Chondrocyte (in vitro differentiated cells): ENCODE measurements around the gene PRR14. TPM values are rescaled to one million over a fixed set of nuclear protein-coding genes. Genes with fewer than 3 reads are reported as not detected.

Experiments
- DNase-seq: peaks from one replicate; pipeline ENCODE4 v3.0.0; 2021; ENCODE audit warnings: mixed read lengths, low spot score
- H3K27ac Mint-ChIP-seq: one replicate; pipeline ENCODE4 v1.8.0; 2021; ENCODE audit warnings: mild to moderate bottlenecking, moderate library complexity, mixed read lengths; ENCODE audit not compliant: unreplicated experiment
- H3K27me3 Mint-ChIP-seq: 2 replicates; pipeline ENCODE4 v1.8.0; 2021; ENCODE audit warnings: low read depth, mixed read lengths
- H3K36me3 Mint-ChIP-seq: 2 replicates; pipeline ENCODE4 v1.8.0; 2021; ENCODE audit warnings: low read depth, mixed read lengths
- H3K4me1 Mint-ChIP-seq: 2 replicates; pipeline ENCODE4 v1.8.0; 2021; ENCODE audit warnings: low read depth, mild to moderate bottlenecking, mixed read lengths
- H3K4me3 Mint-ChIP-seq: one replicate; pipeline ENCODE4 v1.8.0; 2021; ENCODE audit warnings: mild to moderate bottlenecking, moderate library complexity, mixed read lengths; ENCODE audit not compliant: unreplicated experiment
- H3K9me3 Mint-ChIP-seq: 2 replicates; pipeline ENCODE4 v1.8.0; 2021; ENCODE audit warnings: low read depth, mixed read lengths
- total RNA-seq: library from RNA; stranded (reverse); gene quantifications from 3 replicates; pipeline ENCODE4 v1.2.1, GENCODE V29; 2021
- TF ChIP-seq, protein P1 (sequence below): fragments of 200-600 bp; sonication (generic); IDR thresholded peaks from 2 replicates; pipeline ENCODE4 v1.5.0; 2021; ENCODE audit warnings: antibody characterized with exemption, mild to moderate bottlenecking, moderate library complexity

Gene PRR14
- total RNA-seq, 1 donor from 2014 or later, result 42.0 TPM

DNA sequence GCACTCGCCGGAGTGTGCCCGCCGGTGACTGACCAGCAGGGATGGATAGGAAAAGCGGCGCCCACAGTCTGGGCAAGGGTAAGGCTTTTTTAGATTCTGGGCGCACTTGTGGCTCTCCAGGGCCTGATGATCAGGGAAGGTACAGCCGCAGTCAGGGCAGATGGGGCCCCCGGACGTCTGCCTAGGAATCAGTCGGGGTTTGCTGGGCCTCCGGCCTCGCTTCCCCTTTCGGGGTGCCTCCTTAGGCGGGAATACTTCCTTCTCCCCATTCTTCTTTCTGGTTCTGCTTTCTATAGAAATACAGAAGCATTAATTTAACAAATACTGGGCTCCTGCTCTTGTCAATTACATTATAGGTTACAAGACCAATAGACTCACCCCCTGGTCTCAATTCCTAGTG, 45.6 kb upstream of the PRR14 start:
- no peaks in the 10 kb centered on the region for H3K27me3 Mint-ChIP-seq
- peaks cover 20% of the 10 kb centered on the region for H3K36me3 Mint-ChIP-seq
- peaks cover 4% of the 10 kb centered on the region for H3K9me3 Mint-ChIP-seq
- DNase-seq, result no peak
- peaks cover 6% of the 10 kb centered on the region for H3K4me1 Mint-ChIP-seq
- H3K27ac Mint-ChIP-seq, result no peak overlapping the region
- TF ChIP-seq, protein P1, sequence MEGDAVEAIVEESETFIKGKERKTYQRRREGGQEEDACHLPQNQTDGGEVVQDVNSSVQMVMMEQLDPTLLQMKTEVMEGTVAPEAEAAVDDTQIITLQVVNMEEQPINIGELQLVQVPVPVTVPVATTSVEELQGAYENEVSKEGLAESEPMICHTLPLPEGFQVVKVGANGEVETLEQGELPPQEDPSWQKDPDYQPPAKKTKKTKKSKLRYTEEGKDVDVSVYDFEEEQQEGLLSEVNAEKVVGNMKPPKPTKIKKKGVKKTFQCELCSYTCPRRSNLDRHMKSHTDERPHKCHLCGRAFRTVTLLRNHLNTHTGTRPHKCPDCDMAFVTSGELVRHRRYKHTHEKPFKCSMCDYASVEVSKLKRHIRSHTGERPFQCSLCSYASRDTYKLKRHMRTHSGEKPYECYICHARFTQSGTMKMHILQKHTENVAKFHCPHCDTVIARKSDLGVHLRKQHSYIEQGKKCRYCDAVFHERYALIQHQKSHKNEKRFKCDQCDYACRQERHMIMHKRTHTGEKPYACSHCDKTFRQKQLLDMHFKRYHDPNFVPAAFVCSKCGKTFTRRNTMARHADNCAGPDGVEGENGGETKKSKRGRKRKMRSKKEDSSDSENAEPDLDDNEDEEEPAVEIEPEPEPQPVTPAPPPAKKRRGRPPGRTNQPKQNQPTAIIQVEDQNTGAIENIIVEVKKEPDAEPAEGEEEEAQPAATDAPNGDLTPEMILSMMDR, result no peak
- no peak overlapping the region for H3K4me3 Mint-ChIP-seq

DNA sequence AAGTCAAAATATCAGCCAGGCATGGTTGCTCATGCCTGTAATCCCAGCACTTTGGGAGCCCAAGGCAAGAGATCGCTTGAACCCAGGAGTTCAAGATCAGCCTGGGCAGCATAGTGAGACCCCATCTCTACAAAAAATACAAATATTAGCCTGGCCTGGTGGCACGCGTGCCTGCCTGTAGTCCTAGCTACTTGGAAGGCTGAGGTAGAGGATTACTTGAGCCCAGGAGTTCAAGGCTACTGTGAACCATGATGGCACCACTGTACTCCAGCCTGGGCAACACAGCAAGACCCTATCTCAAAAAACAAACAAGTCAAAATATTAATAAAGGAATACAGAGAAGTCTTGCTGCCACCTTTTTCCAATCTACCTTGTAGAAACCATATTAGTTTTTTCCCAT, 44.8 kb upstream of the PRR14 start:
- peaks cover 20% of the 10 kb centered on the region for H3K36me3 Mint-ChIP-seq
- no peak overlapping the region for H3K27ac Mint-ChIP-seq
- H3K4me3 Mint-ChIP-seq, result no peak overlapping the region
- H3K4me1 Mint-ChIP-seq, result peaks cover 10% of the 10 kb centered on the region
- DNase-seq, result no peak
- H3K27me3 Mint-ChIP-seq, result no peaks in the 10 kb centered on the region
- TF ChIP-seq, protein P1, result no peak
- H3K9me3 Mint-ChIP-seq, result peaks cover under 1% of the 10 kb centered on the region

DNA sequence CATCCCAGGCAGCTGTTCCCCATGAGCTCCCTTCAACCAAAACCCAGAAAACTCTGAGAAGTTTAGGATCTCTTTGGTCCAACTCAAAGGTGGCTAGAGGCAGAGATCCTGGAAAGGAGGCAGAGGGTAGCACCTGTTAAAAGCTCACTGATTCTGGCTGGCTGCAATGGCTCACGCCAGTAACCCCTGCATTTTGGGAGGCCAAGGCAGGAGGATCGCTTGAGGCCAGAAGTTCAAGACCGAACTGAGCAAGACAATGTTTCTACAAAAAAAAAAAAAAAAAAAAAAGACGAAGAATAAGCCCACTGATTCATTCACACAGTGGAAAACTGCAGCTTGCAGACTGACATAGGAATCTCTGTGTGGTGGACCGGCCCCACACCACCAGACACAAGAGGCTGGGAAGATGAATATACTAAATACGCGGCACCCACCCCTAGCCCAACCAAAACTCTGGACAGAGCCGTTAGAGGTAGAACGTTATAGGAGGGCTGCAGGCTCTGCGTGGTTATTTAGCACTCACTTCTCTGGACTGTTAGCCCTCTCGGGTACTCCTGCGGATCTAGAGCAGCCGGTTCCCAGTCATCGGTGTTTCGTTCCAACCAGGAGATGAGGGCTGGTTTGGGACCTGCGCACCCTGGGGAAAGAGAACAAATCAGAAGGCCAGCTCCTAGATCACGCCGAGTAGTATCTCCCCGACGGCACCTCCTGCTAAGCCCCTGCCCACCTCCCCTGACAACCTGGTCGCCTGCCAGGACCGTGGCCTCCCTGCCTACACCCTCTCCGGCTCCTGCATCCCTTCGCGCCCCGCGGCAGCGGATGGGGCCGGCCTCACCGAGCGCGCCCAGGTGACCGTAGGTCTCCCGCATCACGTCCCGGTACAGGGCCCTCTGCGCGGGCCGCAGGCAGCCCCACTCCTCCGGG, 41.5 kb upstream of the PRR14 start:
- TF ChIP-seq, protein P1, result no peak
- H3K27me3 Mint-ChIP-seq, result no peaks in the 10 kb centered on the region
- DNase-seq, result peak; percentile 93
- H3K9me3 Mint-ChIP-seq, result no peaks in the 10 kb centered on the region
- H3K36me3 Mint-ChIP-seq, result peaks cover 12% of the 10 kb centered on the region
- H3K4me1 Mint-ChIP-seq, result peaks cover 10% of the 10 kb centered on the region
- H3K27ac Mint-ChIP-seq, result peak overlapping the region; percentile 94
- peak overlapping the region; percentile 85 for H3K4me3 Mint-ChIP-seq

DNA sequence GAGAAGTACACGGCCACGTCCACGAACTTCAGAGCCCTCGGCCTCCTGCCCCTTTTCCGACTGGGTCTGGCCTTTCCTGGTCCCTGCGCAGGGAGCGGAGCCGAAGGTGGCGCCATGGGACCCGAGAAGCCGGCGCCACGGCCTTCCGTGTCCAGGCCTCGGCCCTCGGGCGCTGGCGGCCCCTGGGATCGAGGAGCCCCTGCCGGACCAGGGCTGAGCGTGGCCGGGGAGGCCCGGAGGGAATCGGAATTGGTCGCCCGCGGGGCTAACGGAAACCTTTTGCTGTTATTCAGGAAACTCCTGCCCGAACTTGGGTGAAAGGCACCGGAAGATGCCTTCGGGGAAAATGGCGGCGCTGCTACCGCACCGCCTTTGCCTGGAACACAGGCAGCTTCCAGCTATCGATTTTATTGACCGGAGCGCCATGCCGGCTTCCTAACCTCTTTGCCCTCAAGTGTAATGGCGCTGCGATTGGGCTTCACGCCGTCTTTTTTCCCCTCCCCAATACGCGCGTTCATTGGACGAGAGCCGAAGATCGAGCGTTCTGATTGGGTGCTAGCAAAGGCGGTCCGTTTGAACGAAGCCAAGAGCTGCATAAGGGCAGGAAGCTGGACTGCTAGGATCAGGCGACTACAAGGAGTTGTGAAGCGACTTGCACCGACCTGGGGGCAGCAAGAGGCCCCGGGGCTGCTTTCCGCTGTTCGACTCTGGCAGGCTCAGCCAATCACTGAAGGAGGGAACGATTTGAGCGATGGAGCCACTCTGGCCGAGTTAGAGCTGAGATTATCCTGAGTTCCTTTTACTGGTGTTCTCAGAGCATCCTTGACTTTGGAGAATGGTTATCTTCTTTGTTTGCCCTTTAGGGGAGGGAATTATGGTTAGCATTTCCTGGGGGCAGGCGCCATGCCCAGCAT, 40.6 kb upstream of the PRR14 start, which contains the start of gene ZNF689:
ZNF689 (minus strand) TSS at position 464 of the 914 bp plus-strand sequence; CDS start at position 116, 348 bp downstream.
- TF ChIP-seq, protein P1, result peak; percentile 32
- peak; percentile 89 for DNase-seq
- Mint-ChIP-seq H3K4me1 (peaks cover 10% of the 10 kb centered on the region), H3K27me3 (no peaks in the 10 kb centered on the region), H3K9me3 (no peaks in the 10 kb centered on the region), H3K4me3 (peak within 1 kb of the TSS; percentile 85), H3K27ac (peak within 1 kb of the TSS; percentile 94), H3K36me3 (peaks cover 5% of the 10 kb centered on the region)
